Mesothelial cell of epicardium (in vitro differentiated cells): ENCODE data around the gene TCP11. TPM values are rescaled to one million over a fixed set of nuclear protein-coding genes. Genes with fewer than 3 reads are reported as not detected.
"Not testable (repeated sequence)": the region's sequence is repeated elsewhere in the genome, so short reads cannot be mapped to it uniquely, and the experiment has no call there.

Experiments
- DNase-seq, 2 experiments: peaks; one replicate each; pipeline ENCODE4 v3.0.0; 2021; ENCODE audit warnings: low spot score in 2 of 2; ENCODE audit not compliant: unreplicated experiment in 2 of 2
- H3K27ac Mint-ChIP-seq: 2 replicates; pipeline ENCODE4 v1.8.0; 2021; ENCODE audit warnings: mixed read lengths
- H3K27me3 Mint-ChIP-seq: 2 replicates; pipeline ENCODE4 v1.8.0; 2021; ENCODE audit warnings: low read depth, mixed read lengths
- H3K36me3 Mint-ChIP-seq: 2 replicates; pipeline ENCODE4 v1.8.0; 2021; ENCODE audit warnings: mixed read lengths
- H3K4me1 Mint-ChIP-seq: 2 replicates; pipeline ENCODE4 v1.8.0; 2021; ENCODE audit warnings: mixed read lengths
- H3K4me3 Mint-ChIP-seq: 2 replicates; pipeline ENCODE4 v1.8.0; 2021; ENCODE audit warnings: mild to moderate bottlenecking, moderate library complexity, mixed read lengths
- H3K9me3 Mint-ChIP-seq: 2 replicates; pipeline ENCODE4 v1.8.0; 2021; ENCODE audit warnings: mixed read lengths
- total RNA-seq: library from RNA; stranded (reverse); gene quantifications from 3 replicates; pipeline ENCODE4 v1.2.1, GENCODE V29; 2021
- TF ChIP-seq, protein P1 (sequence below): fragments of 200-600 bp; sonication (generic); IDR thresholded peaks from one replicate; pipeline ENCODE4 v1.5.0; 2021; ENCODE audit warnings: antibody characterized with exemption; ENCODE audit not compliant: unreplicated experiment

TCP11 gene
- total RNA-seq, 1 donor from 2014 or later: 0.20 TPM

DNA sequence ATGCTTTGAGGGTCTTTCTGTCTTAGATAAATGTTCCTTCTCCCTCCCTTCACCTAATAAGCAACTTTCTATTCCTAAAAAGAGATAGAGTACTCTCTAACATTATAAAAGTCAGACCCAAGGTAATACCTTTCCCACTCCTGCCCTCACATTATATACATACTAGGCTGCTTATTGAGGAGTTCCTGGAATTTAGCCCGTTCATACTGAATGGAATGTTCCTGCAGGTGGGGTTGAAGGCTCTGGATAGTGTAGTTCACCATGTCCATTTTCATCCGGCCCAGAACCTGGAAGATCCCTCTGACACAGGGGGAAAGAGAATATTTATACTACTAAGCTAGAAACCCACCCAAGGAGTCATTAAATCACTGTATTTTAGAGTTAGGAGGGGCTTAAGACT, 20.4 kb downstream of the TCP11 start:
- no peak for DNase-seq
- Mint-ChIP-seq H3K9me3 (peaks cover 12% of the 10 kb centered on the region), H3K4me1 (no peaks in the 10 kb centered on the region), H3K4me3 (no peak overlapping the region), H3K27me3 (no peaks in the 10 kb centered on the region), H3K36me3 (no peaks in the 10 kb centered on the region), H3K27ac (no peak overlapping the region)
- TF ChIP-seq, protein P1, sequence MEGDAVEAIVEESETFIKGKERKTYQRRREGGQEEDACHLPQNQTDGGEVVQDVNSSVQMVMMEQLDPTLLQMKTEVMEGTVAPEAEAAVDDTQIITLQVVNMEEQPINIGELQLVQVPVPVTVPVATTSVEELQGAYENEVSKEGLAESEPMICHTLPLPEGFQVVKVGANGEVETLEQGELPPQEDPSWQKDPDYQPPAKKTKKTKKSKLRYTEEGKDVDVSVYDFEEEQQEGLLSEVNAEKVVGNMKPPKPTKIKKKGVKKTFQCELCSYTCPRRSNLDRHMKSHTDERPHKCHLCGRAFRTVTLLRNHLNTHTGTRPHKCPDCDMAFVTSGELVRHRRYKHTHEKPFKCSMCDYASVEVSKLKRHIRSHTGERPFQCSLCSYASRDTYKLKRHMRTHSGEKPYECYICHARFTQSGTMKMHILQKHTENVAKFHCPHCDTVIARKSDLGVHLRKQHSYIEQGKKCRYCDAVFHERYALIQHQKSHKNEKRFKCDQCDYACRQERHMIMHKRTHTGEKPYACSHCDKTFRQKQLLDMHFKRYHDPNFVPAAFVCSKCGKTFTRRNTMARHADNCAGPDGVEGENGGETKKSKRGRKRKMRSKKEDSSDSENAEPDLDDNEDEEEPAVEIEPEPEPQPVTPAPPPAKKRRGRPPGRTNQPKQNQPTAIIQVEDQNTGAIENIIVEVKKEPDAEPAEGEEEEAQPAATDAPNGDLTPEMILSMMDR: no peak

DNA sequence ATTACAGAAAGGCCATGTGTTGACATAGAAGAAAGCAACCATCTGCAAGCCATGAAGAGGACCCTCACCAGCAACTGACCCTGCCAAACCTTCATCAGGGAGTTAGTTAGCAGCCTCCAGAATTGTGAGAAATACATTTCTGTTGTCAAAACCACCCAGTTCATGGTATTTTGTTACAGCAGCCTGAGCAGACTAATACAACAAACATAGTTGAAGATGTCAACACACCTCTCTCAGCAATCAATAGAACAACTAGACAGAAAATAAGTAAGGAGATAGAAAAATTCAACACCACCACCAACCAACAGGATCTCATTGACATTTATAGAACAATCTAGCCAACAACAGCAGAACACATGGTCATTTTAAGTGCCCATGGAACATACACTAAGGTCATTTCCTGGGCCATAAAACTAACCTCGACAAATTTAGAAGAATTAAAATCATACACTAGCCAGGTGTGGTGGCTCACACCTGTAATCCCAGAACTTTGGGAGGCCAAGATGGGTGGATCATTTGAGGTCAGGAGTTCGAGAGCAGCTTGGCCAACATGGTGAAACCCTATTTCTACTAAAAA, 32.7 kb downstream of the TCP11 start:
- peaks cover 38% of the 10 kb centered on the region for H3K9me3 Mint-ChIP-seq
- H3K27me3 Mint-ChIP-seq: no peaks in the 10 kb centered on the region
- no peak for DNase-seq
- TF ChIP-seq, protein P1: no peak
- no peak overlapping the region for H3K27ac Mint-ChIP-seq
- peaks cover 15% of the 10 kb centered on the region for H3K36me3 Mint-ChIP-seq
- H3K4me1 Mint-ChIP-seq: peaks cover 2% of the 10 kb centered on the region
- no peak overlapping the region for H3K4me3 Mint-ChIP-seq

DNA sequence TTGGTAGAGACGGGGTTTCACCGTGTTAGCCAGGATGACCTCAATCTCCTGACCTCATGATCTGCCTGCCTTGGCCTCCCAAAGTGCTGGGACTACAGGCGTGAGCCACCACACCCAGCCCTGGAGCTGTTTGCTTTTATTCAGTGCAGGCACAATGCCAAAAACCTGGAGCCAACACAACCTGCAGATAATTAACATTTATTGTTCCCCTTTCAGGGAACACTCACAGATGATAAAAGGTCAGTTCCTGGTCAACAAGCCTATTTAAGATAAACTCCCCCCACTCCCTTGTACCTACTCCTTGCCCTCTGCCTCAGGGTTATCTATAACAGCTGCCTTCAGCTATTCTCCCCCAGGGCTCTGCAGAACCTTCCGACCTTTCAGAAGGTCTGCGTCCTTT, 33.4 kb downstream of the TCP11 start:
- not testable (repeated sequence) for DNase-seq, H3K27ac Mint-ChIP-seq, H3K27me3 Mint-ChIP-seq, H3K4me1 Mint-ChIP-seq, H3K4me3 Mint-ChIP-seq
- peaks cover 15% of the 10 kb centered on the region for H3K36me3 Mint-ChIP-seq
- H3K9me3 Mint-ChIP-seq: peaks cover 38% of the 10 kb centered on the region

DNA sequence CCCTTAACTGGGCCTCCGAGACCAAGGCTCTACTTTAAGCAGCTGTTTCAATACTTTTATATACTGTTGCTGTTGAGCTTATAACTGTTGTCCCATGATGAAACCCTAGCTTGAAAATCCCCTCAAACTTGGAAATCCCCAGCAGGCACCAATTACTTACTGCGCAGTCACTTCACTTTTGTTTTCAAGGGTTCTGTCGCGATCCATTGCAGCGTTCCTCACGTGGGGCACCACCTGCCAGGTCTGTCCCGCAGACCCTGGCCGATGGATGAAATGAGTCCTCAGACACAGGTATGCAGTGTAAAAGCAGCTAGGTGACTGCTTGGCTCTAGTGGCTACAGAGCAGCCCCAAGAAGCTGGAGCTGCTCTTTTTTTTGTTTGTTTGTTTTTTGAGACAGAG, 33.9 kb downstream of the TCP11 start:
- DNase-seq: not testable (repeated sequence)

DNA sequence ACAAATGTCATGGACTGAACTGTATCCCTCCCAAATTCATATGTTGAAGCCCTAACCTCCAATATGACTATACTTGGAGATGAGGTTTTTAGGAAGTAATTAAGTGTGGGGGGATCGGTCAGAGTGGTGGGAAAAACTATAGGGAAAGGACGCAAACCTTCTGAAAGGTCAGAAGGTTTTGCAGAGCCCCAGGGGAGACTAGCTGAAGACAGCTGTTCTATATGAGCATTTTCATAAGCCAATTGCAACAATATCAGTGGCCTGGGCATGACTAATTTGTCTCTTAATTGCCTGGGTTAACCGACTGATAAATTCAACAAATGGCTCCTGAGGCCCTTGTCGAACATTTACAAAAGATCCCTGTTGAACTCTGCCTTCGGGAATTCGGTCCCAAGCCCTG, 35.1 kb downstream of the TCP11 start:
- peaks cover 12% of the 10 kb centered on the region for H3K36me3 Mint-ChIP-seq
- H3K4me3 Mint-ChIP-seq, DNase-seq, H3K27me3 Mint-ChIP-seq, H3K27ac Mint-ChIP-seq, H3K4me1 Mint-ChIP-seq: not testable (repeated sequence)
- peaks cover 23% of the 10 kb centered on the region for H3K9me3 Mint-ChIP-seq

More for the DNA sequence above, 33.9 kb downstream of the TCP11 start:
- H3K4me1 Mint-ChIP-seq, H3K27ac Mint-ChIP-seq, H3K4me3 Mint-ChIP-seq, H3K27me3 Mint-ChIP-seq: not testable (repeated sequence)
- H3K36me3 Mint-ChIP-seq: peaks cover 13% of the 10 kb centered on the region
- H3K9me3 Mint-ChIP-seq: peaks cover 33% of the 10 kb centered on the region

DNA sequence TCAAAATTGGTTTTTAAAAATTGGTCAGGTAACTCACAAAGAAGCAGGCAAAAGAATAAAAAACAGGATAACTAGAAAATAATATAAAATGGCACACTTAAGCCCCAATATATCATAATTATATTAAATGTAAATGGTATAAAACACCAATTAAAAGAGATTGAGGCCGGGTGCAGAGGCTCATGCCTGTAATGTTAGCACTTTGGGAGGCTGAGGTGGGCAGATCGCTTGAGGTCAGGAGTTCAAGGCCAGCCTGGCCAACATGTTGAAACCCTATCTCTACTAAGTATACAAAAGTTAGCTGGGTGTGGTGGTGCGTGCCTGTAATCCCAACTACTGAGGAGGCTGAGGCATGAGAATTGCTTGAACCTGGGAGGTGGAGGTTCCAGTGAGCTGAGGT, 36.1 kb downstream of the TCP11 start:
- no peak overlapping the region for H3K4me3 Mint-ChIP-seq
- peaks cover 22% of the 10 kb centered on the region for H3K9me3 Mint-ChIP-seq
- H3K27me3 Mint-ChIP-seq: no peaks in the 10 kb centered on the region
- TF ChIP-seq, protein P1: no peak
- no peak overlapping the region for H3K27ac Mint-ChIP-seq
- H3K4me1 Mint-ChIP-seq: peaks cover 2% of the 10 kb centered on the region
- peaks cover 12% of the 10 kb centered on the region for H3K36me3 Mint-ChIP-seq
- no peak for DNase-seq

DNA sequence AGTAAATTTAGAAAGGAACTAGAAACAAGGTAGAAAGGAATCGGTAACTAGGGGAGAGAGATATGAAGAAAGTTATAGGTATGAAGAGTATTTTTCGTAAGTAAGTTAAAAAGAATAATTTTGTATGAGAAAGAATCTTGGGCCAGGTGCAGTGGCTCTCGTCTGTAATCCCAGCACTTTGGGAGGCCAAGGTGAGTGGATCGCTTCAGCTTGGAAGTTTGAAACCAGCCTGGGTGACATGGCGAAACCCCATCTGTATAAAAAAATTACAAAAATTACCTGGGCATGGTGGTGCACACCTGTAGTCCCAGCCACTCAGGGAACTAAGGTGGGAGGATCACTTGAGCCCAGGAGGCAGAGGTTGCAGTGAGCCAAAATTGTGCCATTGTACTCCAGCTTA, 42.0 kb downstream of the TCP11 start:
- TF ChIP-seq, protein P1: no peak
- H3K27ac Mint-ChIP-seq: no peak overlapping the region
- peaks cover 3% of the 10 kb centered on the region for H3K36me3 Mint-ChIP-seq

More for the DNA sequence above, 42.0 kb downstream of the TCP11 start:
- peaks cover 19% of the 10 kb centered on the region for H3K4me1 Mint-ChIP-seq
- H3K4me3 Mint-ChIP-seq: no peak overlapping the region
- no peaks in the 10 kb centered on the region for H3K27me3 Mint-ChIP-seq
- H3K9me3 Mint-ChIP-seq: peaks cover 4% of the 10 kb centered on the region
- no peak for DNase-seq
